ENCODE measurements around the gene BACH2.
"Not testable (repeated sequence)": the region's sequence is repeated elsewhere in the genome, so short reads cannot be mapped to it uniquely, and the experiment has no call there.

The BACH2 gene

DNA sequence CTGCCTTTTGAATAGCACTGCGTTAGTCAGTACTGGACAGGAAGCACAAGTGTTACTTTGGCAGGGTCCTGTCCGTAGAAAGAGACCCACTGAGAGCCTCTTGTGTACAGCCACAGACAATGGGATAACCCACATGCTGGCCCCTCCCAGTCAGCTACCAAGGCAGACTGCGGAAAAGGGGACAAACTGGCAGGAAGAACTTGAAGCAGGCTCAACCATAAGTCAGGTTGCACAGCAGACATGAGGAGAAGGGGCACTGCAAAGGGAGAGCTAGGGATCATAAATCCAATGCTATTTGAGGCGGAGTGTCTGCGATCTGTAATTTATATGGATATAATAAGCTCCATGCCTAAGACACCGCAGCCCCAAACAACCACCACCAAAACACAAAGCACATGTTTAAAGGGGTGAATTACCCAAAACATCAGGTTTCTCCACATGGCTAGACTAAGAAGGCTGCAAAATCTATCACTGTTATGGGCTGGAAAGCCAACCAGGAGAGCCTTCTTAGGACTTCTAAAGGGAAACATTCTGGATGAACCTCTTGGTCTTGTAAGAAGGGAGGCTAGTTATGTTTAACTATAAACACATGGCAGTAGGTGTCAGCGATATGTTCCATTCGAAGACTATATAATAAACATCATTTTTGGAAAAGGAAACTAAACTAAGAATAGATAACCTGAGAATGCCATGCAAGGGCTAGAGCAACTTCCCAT is 141.7 kb downstream of the BACH2 start:
- no peak for DNase-seq (ENCODE audit: low read depth in 2 of 2)

DNA sequence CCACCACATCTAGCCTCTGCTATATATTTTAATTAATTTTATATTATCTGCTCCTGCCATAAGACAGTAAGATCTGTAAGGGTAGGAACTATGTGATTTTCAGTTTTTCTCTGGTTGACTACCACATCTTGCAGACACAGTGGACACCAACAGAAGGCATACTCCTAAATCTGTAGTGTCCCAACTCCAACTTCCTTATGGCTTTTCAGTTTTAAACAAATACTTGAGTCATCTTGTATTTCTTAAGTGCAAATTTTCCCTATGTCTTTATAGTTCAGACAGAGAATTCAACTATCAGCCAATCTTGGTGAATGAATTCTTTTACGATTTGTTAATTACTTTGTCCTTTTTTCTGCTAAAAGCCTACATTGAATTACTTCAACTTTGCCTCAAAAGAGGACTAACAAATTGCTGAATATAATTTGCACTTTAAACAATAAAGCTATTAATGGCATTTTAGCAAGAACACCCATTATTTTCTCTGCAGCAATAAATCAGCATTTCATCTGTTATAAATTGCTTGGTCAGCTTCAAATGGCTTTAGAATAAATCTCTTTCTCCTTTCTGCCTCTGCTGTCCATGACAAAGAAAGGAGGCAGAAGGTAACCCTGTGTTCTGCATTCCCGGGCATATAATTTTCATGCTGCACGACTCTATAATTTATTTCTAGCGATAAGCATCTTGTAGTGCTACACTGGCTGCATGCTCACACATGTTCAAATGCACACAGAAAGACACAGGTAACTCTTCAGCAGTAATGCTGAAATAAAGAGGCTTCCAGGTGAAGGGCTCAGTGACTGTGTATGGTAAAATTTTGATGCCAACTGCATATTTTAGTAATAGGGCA is 144.8 kb downstream of the BACH2 start:
- no peak for DNase-seq (ENCODE audit: low read depth in 2 of 2)

- no peak for DNase-seq (ENCODE audit: low read depth in 2 of 2)
Observed at GRCh38 chr6:90149280-90149679, 147.4 kb downstream of the BACH2 start.

- no peak for DNase-seq (ENCODE audit: low read depth in 2 of 2)
Observed at GRCh38 chr6:90148867-90149266, 147.8 kb downstream of the BACH2 start.

- DNase-seq (ENCODE audit: low read depth in 2 of 2): no peak
Observed at GRCh38 chr6:90146921-90147649, 149.6 kb downstream of the BACH2 start.

GRCh38 chr6:90146024-90146423 is 150.6 kb downstream of the BACH2 start:
- no peak for DNase-seq (ENCODE audit: low read depth in 2 of 2)

DNA sequence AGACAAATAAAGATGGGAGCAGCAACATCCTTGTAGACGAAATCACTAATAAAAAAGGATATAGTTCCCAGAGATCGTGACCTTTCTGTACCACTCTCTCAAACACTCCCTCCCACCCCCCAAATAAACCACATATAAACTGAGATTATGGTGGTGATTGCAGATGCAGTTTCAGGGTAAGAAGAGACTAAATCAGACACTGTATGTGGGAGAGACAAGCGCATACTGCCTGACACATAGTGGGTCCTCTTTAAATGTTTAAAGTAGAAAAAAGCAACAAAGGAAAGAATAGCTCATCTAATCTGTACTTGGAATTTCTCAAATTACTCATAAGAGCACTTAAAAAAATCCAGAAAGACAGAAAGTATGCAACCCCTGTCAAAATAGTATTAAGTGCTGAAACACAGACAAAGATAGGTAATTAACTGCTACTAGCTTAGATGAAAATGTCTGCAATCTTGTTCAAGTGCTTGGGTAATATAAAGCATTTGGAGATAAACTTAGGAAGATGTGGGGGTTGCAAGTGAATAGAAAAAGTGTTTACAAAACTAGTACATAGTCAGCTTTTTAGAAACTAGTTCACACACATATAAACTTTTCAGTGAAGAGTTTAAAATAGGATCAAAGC is 151.6 kb downstream of the BACH2 start:
- DNase-seq (ENCODE audit: low read depth in 2 of 2): no peak

GRCh38 chr6:90144396-90144795 is 152.2 kb downstream of the BACH2 start:
- DNase-seq (ENCODE audit: low read depth in 2 of 2): no peak

DNA sequence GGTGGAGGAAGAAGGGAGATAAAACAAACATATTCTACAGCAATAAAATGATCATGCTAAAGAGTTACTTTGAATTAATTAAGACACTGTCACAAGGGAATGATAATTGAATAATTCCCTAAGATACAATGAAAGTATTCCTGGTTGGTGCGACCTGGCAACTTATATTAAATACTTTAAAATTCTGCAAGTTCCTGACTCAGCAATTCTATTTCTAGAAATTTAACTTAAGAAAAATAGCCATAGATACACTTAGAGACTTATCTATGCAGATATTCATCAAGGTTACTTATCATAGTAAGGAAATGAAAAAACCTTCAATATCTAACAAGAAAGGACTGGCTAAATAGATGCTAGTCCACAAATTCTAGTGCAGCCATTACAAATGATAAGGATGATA is 156.0 kb downstream of the BACH2 start:
- no peak for DNase-seq (ENCODE audit: low read depth in 2 of 2)

- no peak for DNase-seq (ENCODE audit: low read depth in 2 of 2)
Observed at GRCh38 chr6:90139272-90139817, 157.3 kb downstream of the BACH2 start.

DNA sequence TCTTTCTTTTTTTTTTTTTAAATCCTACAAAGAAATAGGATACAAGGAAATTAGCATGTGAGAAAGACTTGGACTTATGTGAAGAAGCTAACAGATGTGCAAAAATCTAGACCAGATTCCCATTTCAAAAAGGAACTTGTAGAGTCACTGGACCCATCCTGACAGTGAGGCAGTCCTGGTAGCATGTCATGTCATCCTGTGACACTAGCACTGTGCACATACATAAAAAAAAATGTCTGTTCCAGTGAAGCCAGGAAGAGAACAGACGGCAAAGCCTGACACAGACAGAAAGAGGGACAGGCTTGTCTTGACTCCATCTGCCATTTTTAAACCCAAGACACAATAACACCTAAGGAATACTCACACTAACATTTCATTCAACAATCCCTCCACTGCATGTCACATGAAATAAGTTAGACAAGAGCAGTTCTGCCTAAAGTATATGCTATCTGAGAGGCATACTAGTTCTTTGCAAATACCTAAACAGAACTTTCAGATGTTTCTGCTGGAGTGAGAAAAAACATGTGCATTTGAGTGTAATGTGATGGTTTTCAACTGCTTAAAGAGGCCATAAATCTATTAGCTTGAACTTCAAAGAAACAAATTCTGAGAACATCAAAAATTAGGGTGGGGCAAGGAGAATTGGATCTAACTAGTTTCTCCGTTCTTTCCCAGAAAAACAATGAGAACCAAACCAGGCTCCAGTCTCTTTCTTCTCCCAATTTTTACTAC is 159.6 kb downstream of the BACH2 start:
- no peak for DNase-seq (ENCODE audit: low read depth in 2 of 2)

GRCh38 chr6:90136176-90136575 is 160.5 kb downstream of the BACH2 start:
- no peak for DNase-seq (ENCODE audit: low read depth in 2 of 2)

DNA sequence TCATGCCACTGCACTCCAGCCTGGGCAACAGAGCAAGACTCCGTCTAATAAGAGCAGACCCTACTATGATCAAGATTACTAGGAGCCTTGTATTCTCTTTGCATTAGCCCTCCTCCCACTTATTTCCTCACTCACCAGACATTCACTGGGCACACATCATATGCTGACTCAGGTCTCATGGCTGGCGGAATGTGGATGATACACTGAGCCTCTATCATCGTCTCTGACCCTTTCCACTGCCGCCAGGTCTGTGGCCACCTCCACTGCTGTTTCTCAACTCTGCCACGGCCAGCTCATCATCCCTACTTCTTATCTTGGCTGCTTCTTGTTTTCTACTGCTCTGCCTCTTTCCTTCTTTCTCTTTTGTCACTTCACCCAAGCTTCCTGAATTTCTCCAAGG is 161.0 kb downstream of the BACH2 start:
- no peak for DNase-seq (ENCODE audit: low read depth in 2 of 2)

DNA sequence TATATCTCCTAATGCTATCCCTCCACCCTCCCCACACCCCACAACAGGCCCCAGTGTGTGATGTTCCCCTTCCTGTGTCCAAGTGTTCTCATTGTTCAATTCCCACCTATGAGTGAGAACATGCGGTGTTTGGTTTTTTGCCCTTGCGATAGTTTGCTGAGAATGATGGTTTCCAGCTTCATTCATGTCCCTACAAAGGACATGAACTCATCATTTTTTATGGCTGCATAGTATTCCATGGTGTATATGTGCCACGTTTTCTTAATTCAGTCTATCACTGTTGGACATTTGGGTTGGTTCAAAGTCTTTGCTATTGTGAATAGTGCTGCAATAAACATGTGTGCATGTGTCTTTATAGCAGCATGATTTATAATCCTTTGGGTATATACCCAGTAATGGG is 163.0 kb downstream of the BACH2 start:
- not testable (repeated sequence) for DNase-seq (ENCODE audit: low read depth in 2 of 2)

GRCh38 chr6:90131614-90132423 is 164.8 kb downstream of the BACH2 start:
- no peak for DNase-seq (ENCODE audit: low read depth in 2 of 2)

GRCh38 chr6:90131125-90131524 is 165.5 kb downstream of the BACH2 start:
- DNase-seq (ENCODE audit: low read depth in 2 of 2): no peak

GRCh38 chr6:90128687-90129086 is 168.0 kb downstream of the BACH2 start:
- not testable (repeated sequence) for DNase-seq (ENCODE audit: low read depth in 2 of 2)

GRCh38 chr6:90127595-90127994 is 169.0 kb downstream of the BACH2 start:
- no peak for DNase-seq (ENCODE audit: low read depth in 2 of 2)

GRCh38 chr6:90126839-90127238 is 169.8 kb downstream of the BACH2 start:
- DNase-seq (ENCODE audit: low read depth in 2 of 2): no peak

- DNase-seq (ENCODE audit: low read depth in 2 of 2): no peak
Observed at GRCh38 chr6:90126181-90126580, 170.5 kb downstream of the BACH2 start.

Data from activated CD8-positive, alpha-beta memory T cell treated with anti-CD3 and anti-CD28 coated beads for 4 hours (primary cell).